ENCODE data around the gene ZNF230.

Gene ZNF230

DNA sequence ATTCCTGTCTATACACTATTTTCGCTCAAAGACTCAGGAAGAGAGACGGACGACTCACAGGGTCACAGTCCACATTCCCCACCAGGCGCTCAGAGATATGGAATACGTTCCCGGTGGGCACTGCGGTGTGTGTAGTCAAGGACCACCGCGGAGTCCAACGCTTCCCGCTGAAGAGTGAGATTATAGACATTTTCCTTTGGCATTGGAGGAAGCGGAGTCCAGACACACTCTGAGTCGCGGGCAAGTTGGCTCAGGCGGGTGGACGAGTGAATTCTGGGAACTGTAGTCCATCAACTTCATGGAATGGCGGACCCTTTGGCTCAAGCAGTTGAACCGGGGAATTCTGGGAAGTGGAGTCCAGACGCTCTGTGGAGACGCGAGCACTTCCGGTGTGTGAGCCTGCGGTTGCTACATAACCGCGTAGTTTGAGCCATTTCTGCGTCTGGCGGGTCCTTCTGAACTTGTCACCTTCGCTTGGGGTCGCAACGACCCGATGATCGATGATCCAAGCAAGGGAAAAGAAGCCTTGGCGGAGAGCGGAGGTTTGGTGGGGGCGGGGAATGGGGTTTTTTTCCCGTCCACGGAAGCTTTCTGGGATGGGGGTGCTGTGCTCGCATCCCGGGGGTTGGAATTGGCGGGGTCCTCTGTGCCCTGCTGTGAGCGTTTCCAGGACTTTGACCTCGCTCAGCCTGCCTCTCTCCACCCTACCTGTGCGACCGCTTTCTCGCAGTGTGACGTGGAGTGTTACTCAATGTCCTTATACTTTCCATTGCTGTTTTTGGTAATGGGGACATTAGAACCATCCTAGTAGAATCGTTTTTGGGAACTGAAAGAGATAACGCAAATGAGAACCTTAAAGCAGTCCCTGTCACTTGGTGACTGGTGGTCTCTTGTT, at the start of gene ZNF230:
Gene ZNF230, plus strand, starts transcription at position 392 of the 895 bp plus-strand sequence. CDS start 4,122 bp downstream, outside the sequence.
- TF ChIP-seq, protein P1, sequence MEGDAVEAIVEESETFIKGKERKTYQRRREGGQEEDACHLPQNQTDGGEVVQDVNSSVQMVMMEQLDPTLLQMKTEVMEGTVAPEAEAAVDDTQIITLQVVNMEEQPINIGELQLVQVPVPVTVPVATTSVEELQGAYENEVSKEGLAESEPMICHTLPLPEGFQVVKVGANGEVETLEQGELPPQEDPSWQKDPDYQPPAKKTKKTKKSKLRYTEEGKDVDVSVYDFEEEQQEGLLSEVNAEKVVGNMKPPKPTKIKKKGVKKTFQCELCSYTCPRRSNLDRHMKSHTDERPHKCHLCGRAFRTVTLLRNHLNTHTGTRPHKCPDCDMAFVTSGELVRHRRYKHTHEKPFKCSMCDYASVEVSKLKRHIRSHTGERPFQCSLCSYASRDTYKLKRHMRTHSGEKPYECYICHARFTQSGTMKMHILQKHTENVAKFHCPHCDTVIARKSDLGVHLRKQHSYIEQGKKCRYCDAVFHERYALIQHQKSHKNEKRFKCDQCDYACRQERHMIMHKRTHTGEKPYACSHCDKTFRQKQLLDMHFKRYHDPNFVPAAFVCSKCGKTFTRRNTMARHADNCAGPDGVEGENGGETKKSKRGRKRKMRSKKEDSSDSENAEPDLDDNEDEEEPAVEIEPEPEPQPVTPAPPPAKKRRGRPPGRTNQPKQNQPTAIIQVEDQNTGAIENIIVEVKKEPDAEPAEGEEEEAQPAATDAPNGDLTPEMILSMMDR (IDR thresholded peaks at IDR 0.05; ENCODE audit: low read depth, low read length, missing control alignments), result no peak
- DNase-seq (ENCODE audit: low read depth), result peak; percentile 96
- peak within 1 kb of the TSS; percentile 78 for H3K4me3 ChIP-seq (ENCODE audit: low read depth, low read length)

DNA sequence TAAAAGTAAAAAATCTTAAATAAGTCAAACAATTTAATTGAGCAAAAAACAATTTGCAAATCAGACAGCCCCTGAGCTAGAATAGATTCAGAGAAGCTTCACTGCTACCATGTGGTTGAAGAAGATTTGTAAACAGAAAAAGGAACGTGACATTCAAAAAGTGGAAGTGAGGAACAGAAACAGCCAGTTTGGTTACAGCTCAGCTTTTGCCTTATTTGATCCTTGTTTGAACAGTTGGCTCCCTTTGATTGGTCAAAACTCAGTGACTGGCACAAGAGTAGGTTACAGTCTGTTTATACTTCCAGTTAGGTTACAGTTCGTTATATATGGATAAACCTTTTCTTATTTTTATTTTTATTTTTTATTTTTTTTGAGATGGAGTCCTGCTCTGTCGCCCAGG, 45.9 kb upstream of the ZNF230 start:
- no peak for DNase-seq (ENCODE audit: low read depth)
- no peak overlapping the region for H3K4me3 ChIP-seq (ENCODE audit: low read depth, low read length)
- TF ChIP-seq, protein P1 (IDR thresholded peaks at IDR 0.05; ENCODE audit: low read depth, low read length, missing control alignments), result no peak

DNA sequence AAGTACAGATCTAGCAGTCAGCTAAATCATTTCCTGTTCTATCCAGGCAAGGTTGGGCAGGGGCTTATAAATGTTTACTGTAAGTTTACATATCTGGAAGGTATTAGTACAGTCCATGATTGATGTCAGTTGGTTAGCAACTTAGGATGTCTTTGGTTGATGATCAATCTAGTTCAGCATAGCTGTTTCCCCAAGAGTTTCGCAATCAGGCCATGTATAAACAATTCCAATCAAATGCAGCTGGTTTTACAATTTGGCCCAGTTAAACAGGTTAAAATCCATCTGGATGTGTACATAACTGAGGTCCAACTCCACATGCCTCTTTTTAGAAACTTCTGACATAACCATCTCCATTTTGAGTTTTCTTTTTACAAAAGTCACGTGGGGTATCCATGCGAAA, 44.9 kb upstream of the ZNF230 start:
- DNase-seq (ENCODE audit: low read depth), result no peak
- TF ChIP-seq, protein P1 (IDR thresholded peaks at IDR 0.05; ENCODE audit: low read depth, low read length, missing control alignments), result no peak

DNA sequence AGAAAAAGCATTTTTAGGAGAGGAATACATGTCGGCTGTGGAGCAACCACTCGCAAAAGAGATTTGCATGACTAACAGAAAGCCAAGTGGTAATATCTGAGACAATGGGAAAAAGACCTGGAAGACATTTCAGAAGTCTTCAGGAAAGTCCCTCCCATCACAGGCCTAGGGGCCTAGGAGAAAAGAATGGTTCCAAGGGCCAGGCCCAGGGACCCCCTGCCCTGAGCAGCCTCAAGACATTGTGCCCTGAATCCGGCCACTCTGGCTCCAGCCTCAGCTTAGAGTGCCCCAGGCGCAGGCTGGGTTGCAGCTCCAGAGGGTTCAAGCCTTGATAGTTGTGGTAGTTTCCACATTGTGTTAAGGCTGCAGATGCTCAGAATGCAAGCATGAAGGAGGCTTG, 42.3 kb upstream of the ZNF230 start:
- TF ChIP-seq, protein P1 (IDR thresholded peaks at IDR 0.05; ENCODE audit: low read depth, low read length, missing control alignments), result no peak
- DNase-seq (ENCODE audit: low read depth), result no peak
- no peak overlapping the region for H3K4me3 ChIP-seq (ENCODE audit: low read depth, low read length)

More for the DNA sequence above, 44.9 kb upstream of the ZNF230 start:
- no peak overlapping the region for H3K4me3 ChIP-seq (ENCODE audit: low read depth, low read length)

DNA sequence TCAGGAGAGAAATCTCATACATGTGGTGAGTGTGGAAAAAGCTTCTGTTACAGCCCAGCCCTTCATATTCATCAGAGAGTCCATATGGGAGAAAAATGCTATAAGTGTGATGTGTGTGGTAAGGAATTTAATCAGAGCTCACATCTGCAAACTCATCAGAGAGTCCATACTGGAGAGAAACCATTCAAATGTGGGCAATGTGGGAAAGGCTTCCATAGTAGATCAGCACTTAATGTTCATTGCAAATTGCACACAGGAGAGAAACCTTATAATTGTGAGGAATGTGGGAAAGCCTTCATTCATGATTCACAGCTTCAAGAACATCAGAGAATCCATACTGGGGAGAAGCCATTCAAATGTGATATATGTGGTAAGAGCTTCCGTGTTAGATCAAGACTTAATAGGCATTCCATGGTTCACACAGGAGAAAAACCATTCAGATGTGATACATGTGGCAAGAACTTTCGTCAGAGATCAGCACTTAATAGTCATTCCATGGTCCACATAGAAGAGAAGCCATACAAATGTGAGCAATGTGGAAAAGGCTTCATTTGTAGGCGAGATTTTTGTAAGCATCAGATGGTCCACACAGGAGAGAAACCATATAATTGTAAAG, 36.6 kb upstream of the ZNF230 start:
- H3K4me3 ChIP-seq (ENCODE audit: low read depth, low read length), result no peak overlapping the region
- DNase-seq (ENCODE audit: low read depth), result no peak

DNA sequence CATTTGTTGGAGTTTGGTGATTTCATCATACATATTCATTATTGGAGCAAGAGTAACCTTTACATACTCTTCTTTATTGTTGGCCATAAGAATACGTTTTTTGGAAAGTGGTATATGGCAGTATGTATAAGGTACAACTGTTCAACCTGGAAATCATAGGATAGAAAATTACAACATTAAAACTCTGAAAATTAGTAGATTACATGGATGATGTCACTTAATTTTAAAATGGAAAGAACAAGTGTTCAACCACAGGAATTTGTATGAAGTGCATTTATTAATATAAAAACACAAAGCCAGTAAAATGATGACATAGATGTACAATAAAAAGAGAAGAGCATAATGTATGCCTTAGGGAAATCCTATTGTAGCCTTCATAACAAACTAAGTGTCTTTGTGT, 26.0 kb upstream of the ZNF230 start:
- H3K4me3 ChIP-seq (ENCODE audit: low read depth, low read length), result no peak overlapping the region
- no peak for DNase-seq (ENCODE audit: low read depth)
- TF ChIP-seq, protein P1 (IDR thresholded peaks at IDR 0.05; ENCODE audit: low read depth, low read length, missing control alignments), result no peak

More for the DNA sequence above, 36.6 kb upstream of the ZNF230 start:
- TF ChIP-seq, protein P1 (IDR thresholded peaks at IDR 0.05; ENCODE audit: low read depth, low read length, missing control alignments), result no peak

Data from GM12864 (cell line).